SIG-M5 treated with dmso at 0.1 percent for 504 hours (cell line): ENCODE data around the gene KNDC1.
A peak's percentile ranks its signal among the peaks of the same experiment; 100 is the strongest.
"Not testable (repeated sequence)": the region's sequence is repeated elsewhere in the genome, so short reads cannot be mapped to it uniquely, and the experiment has no call there.

Experiments
- DNase-seq: peaks from one replicate; lab custom pipeline; 2025; ENCODE audit not compliant: unreplicated experiment; lab: John Stamatoyannopoulos, UW

Gene KNDC1

GRCh38 chr10:133221331-133221730 lies 61.3 kb downstream of the KNDC1 start:
- no peak for DNase-seq

- DNase-seq, result not testable (repeated sequence)
These were observed 61.7 kb downstream of the KNDC1 start for GRCh38 chr10:133221756-133222155.

GRCh38 chr10:133224076-133224475 lies 64.1 kb downstream of the KNDC1 start:
- DNase-seq, result no peak

- DNase-seq, result no peak
These were observed 64.8 kb downstream of the KNDC1 start for GRCh38 chr10:133224756-133225372.

GRCh38 chr10:133225707-133226191 lies 65.7 kb downstream of the KNDC1 start:
- DNase-seq, result no peak

- DNase-seq, result no peak
These were observed 66.3 kb downstream of the KNDC1 start for GRCh38 chr10:133226251-133226808.

GRCh38 chr10:133227256-133227655 lies 67.2 kb downstream of the KNDC1 start:
- no peak for DNase-seq

- DNase-seq, result no peak
These were observed 69.4 kb downstream of the KNDC1 start for GRCh38 chr10:133229265-133230043.

- DNase-seq, result no peak
These were observed 70.0 kb downstream of the KNDC1 start, which contains the start of gene UTF1 for GRCh38 chr10:133230044-133230361. UTF1 (plus strand) TSS chr10:133230217; CDS start chr10:133230289, 72 bp downstream.

GRCh38 chr10:133230387-133231195 lies 70.6 kb downstream of the KNDC1 start:
- DNase-seq, result no peak

GRCh38 chr10:133231244-133231945 lies 71.4 kb downstream of the KNDC1 start:
- DNase-seq, result no peak

GRCh38 chr10:133231946-133232574 lies 72.0 kb downstream of the KNDC1 start:
- no peak for DNase-seq

GRCh38 chr10:133234796-133235195 lies 74.8 kb downstream of the KNDC1 start:
- DNase-seq, result peak; percentile 12

GRCh38 chr10:133235265-133235855 lies 75.3 kb downstream of the KNDC1 start:
- no peak for DNase-seq

GRCh38 chr10:133235932-133236331 lies 75.9 kb downstream of the KNDC1 start:
- peak; percentile 26 for DNase-seq

- DNase-seq, result no peak
These were observed 76.6 kb downstream of the KNDC1 start for GRCh38 chr10:133236401-133237240.

- DNase-seq, result no peak
These were observed 77.2 kb downstream of the KNDC1 start for GRCh38 chr10:133237241-133237587.

- DNase-seq, result no peak
These were observed 77.8 kb downstream of the KNDC1 start, which contains the start of gene VENTX for GRCh38 chr10:133237588-133238465. VENTX (plus strand) TSS chr10:133237855; CDS start chr10:133237915, 60 bp downstream.
